ENCODE results near the gene SLC39A11.
"Not testable (repeated sequence)": the region's sequence is repeated elsewhere in the genome, so short reads cannot be mapped to it uniquely, and the experiment has no call there.

The SLC39A11 gene

GRCh38 chr17:72833128-72833765 is 259.2 kb downstream of the SLC39A11 start:
- TF ChIP-seq CTCF (IDR thresholded peaks at IDR 0.05; ENCODE audit: low read depth, low read length): no peak
- H3K9me3 ChIP-seq (ENCODE audit: severe bottlenecking): no peaks in the 10 kb centered on the region

GRCh38 chr17:72832306-72832705 is 260.2 kb downstream of the SLC39A11 start:
- H3K9me3 ChIP-seq (ENCODE audit: severe bottlenecking): no peaks in the 10 kb centered on the region
- peaks cover 13% of the 10 kb centered on the region for H3K36me3 ChIP-seq
- no peaks in the 10 kb centered on the region for H3K27me3 ChIP-seq (ENCODE audit: insufficient read depth, low read depth, severe bottlenecking)
- no peak overlapping the region for H3K4me3 ChIP-seq (ENCODE audit: low read depth, low read length)
- H3K27ac ChIP-seq: no peak overlapping the region
- no peak for TF ChIP-seq CTCF (IDR thresholded peaks at IDR 0.05; ENCODE audit: low read depth, low read length)
- no peak for DNase-seq

More at GRCh38 chr17:72833128-72833765, 259.2 kb downstream of the SLC39A11 start:
- Histone ChIP-seq H3K4me3 (ENCODE audit: low read depth, low read length) (no peak overlapping the region), H3K36me3 (peaks cover 10% of the 10 kb centered on the region; the same call in 1 of the 2 replicates), H3K27ac (no peak overlapping the region), H3K27me3 (ENCODE audit: insufficient read depth, low read depth, severe bottlenecking) (no peaks in the 10 kb centered on the region)
- no peak for DNase-seq

GRCh38 chr17:72829883-72830282 is 262.6 kb downstream of the SLC39A11 start:
- Histone ChIP-seq H3K9me3 (ENCODE audit: severe bottlenecking) (peaks cover 14% of the 10 kb centered on the region), H3K4me3 (ENCODE audit: low read depth, low read length) (no peak overlapping the region), H3K27ac (no peak overlapping the region), H3K36me3 (peaks cover 19% of the 10 kb centered on the region), H3K27me3 (ENCODE audit: insufficient read depth, low read depth, severe bottlenecking) (no peaks in the 10 kb centered on the region)
- no peak for TF ChIP-seq CTCF (IDR thresholded peaks at IDR 0.05; ENCODE audit: low read depth, low read length)
- no peak for DNase-seq

GRCh38 chr17:72826602-72827001 is 265.9 kb downstream of the SLC39A11 start:
- no peak for TF ChIP-seq CTCF (IDR thresholded peaks at IDR 0.05; ENCODE audit: low read depth, low read length)
- Histone ChIP-seq H3K27ac (no peak overlapping the region), H3K4me3 (ENCODE audit: low read depth, low read length) (no peak overlapping the region), H3K9me3 (ENCODE audit: severe bottlenecking) (peaks cover 23% of the 10 kb centered on the region), H3K27me3 (ENCODE audit: insufficient read depth, low read depth, severe bottlenecking) (no peaks in the 10 kb centered on the region), H3K36me3 (peaks cover 31% of the 10 kb centered on the region)
- DNase-seq: no peak

GRCh38 chr17:72826059-72826458 is 266.4 kb downstream of the SLC39A11 start:
- Histone ChIP-seq H3K36me3 (peaks cover 31% of the 10 kb centered on the region), H3K9me3 (ENCODE audit: severe bottlenecking) (peaks cover 23% of the 10 kb centered on the region)
- not testable (repeated sequence) for DNase-seq; H3K27ac ChIP-seq; H3K27me3 ChIP-seq (ENCODE audit: insufficient read depth, low read depth, severe bottlenecking); H3K4me3 ChIP-seq (ENCODE audit: low read depth, low read length)

GRCh38 chr17:72825218-72825617 is 267.3 kb downstream of the SLC39A11 start:
- DNase-seq: no peak
- H3K27ac ChIP-seq: no peak overlapping the region
- peaks cover 23% of the 10 kb centered on the region for H3K9me3 ChIP-seq (ENCODE audit: severe bottlenecking)
- H3K36me3 ChIP-seq: peaks cover 31% of the 10 kb centered on the region
- no peaks in the 10 kb centered on the region for H3K27me3 ChIP-seq (ENCODE audit: insufficient read depth, low read depth, severe bottlenecking)
- no peak for TF ChIP-seq CTCF (IDR thresholded peaks at IDR 0.05; ENCODE audit: low read depth, low read length)
- no peak overlapping the region for H3K4me3 ChIP-seq (ENCODE audit: low read depth, low read length)

GRCh38 chr17:72824267-72824666 is 268.2 kb downstream of the SLC39A11 start:
- not testable (repeated sequence) for DNase-seq; H3K27me3 ChIP-seq (ENCODE audit: insufficient read depth, low read depth, severe bottlenecking); H3K4me3 ChIP-seq (ENCODE audit: low read depth, low read length); H3K27ac ChIP-seq
- H3K9me3 ChIP-seq (ENCODE audit: severe bottlenecking): peaks cover 23% of the 10 kb centered on the region
- peaks cover 31% of the 10 kb centered on the region for H3K36me3 ChIP-seq

Measured in WERI-Rb-1 (cell line).